ENCODE results near the gene ADIPOR1.

The ADIPOR1 gene

DNA sequence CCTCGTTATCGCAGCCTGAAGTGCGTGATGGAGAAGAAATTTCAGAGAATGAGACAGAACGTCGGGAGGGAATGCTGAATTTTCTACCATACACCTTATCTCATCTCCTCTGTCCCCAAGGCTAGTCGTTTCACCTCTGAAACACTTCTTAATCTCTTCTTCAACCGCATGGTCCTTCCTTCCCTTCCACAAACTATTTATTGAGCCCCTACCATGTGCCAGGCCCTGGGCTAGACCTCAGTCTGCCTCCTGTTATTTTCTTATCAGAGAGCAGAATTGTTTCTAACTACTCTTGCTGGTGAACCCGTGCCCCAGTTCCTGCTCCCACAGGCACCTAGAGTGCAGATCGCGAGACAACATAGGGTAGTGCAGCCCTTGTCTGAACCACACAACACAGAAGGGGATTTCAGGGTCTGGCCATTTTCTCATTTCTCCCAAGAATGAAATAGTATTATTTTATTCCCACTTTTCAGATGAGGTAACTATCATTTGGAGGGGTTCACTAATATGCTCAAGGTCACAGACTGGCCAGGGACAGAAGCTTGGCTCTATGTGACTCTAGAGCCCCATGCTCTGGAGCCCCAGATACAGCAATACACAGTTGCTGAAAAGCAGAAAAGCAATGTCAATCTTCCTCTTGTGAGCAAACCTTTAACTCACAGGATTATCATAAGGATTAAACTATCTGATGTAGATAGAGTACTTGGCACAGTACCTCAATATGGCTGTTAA lies 598 bp upstream of the ADIPOR1 start:
- Histone ChIP-seq H3K4me1 (ENCODE audit: control insufficient read depth in 2 of 2, insufficient read depth in 2 of 2, low read length in 2 of 2) (peaks cover 10 to 12% of the 10 kb centered on the region in 2 donors), H3K36me3 (ENCODE audit: control insufficient read depth in 2 of 2, insufficient read depth in 2 of 2, low read length in 2 of 2) (peaks cover 14 to 21% of the 10 kb centered on the region in 2 donors), H3K4me3 (ENCODE audit: low read length in 2 of 2) (peak overlapping the region; percentile 86 to 87), H3K9ac (ENCODE audit: low read depth in 1 of 2, low read length in 2 of 2) (peak overlapping the region; percentile 76 to 83), H3K27me3 (ENCODE audit: control insufficient read depth in 2 of 2, insufficient read depth in 2 of 2, low read length in 2 of 2) (no peaks in the 10 kb centered on the region), H3K9me3 (ENCODE audit: control insufficient read depth in 2 of 2, low read length in 2 of 2) (no peaks in the 10 kb centered on the region), H3K27ac (ENCODE audit: low read depth in 2 of 2, low read length in 2 of 2) (peak overlapping the region; percentile 75 to 90)

GRCh38 chr1:202956969-202957368 lies 1.1 kb downstream of the ADIPOR1 start:
- Histone ChIP-seq H3K4me3 (ENCODE audit: low read length in 2 of 2) (peak overlapping the region; percentile 86 to 87), H3K27me3 (ENCODE audit: control insufficient read depth in 2 of 2, insufficient read depth in 2 of 2, low read length in 2 of 2) (no peaks in the 10 kb centered on the region), H3K4me1 (ENCODE audit: control insufficient read depth in 2 of 2, insufficient read depth in 2 of 2, low read length in 2 of 2) (peaks cover 10 to 12% of the 10 kb centered on the region in 2 donors), H3K9ac (ENCODE audit: low read depth in 1 of 2, low read length in 2 of 2) (peak overlapping the region; percentile 89 to 91), H3K36me3 (ENCODE audit: control insufficient read depth in 2 of 2, insufficient read depth in 2 of 2, low read length in 2 of 2) (peaks cover 2 to 8% of the 10 kb centered on the region in 2 donors), H3K9me3 (ENCODE audit: control insufficient read depth in 2 of 2, low read length in 2 of 2) (no peaks in the 10 kb centered on the region), H3K27ac (ENCODE audit: low read depth in 2 of 2, low read length in 2 of 2) (no peak overlapping the region)

DNA sequence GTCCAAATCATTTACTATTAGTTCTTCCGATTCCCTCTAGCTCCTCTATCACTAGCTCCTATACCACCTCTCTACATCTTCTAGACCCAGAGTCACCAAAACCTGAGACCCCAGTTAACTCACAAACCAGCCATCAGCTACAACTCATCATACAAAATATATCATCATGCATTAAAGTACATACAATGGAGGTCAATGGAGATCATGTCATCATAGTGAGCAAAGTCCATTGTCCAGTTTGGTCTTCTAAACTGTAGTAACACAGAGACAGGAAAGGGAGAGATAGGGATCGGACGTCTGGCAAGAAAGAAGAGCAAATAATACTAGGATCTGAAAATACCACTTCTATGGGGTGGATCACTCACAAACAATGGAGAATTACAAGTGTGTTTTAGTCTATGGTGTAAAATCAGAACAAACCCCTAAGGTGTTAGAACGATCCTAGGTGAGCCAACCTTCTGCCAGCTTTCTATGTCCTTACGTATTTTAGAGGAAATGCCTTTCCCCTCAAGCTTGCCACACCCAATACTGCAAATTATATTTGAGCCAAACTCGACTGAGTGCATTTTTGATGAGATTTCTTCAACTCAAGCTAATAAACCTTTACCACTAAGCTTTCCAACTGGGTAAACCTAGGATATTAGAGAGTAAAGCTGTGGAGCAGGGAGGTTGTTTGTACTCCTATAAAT lies 3.9 kb downstream of the ADIPOR1 start:
- H3K4me1 ChIP-seq (ENCODE audit: control insufficient read depth in 2 of 2, insufficient read depth in 2 of 2, low read length in 2 of 2), result peaks cover 10 to 12% of the 10 kb centered on the region in 2 donors
- no peak overlapping the region for H3K27ac ChIP-seq (ENCODE audit: low read depth in 2 of 2, low read length in 2 of 2)

GRCh38 chr1:202953392-202953791 lies 4.7 kb downstream of the ADIPOR1 start:
- no peak overlapping the region for H3K9ac ChIP-seq (ENCODE audit: low read depth in 1 of 2, low read length in 2 of 2)
- no peak overlapping the region for H3K27ac ChIP-seq (ENCODE audit: low read depth in 2 of 2, low read length in 2 of 2)
- H3K36me3 ChIP-seq (ENCODE audit: control insufficient read depth in 2 of 2, insufficient read depth in 2 of 2, low read length in 2 of 2), result peaks cover 15 to 17% of the 10 kb centered on the region in 2 donors
- H3K27me3 ChIP-seq (ENCODE audit: control insufficient read depth in 2 of 2, insufficient read depth in 2 of 2, low read length in 2 of 2), result no peaks in the 10 kb centered on the region
- H3K4me1 ChIP-seq (ENCODE audit: control insufficient read depth in 2 of 2, insufficient read depth in 2 of 2, low read length in 2 of 2), result peaks cover 4 to 6% of the 10 kb centered on the region in 2 donors
- no peaks in the 10 kb centered on the region for H3K9me3 ChIP-seq (ENCODE audit: control insufficient read depth in 2 of 2, low read length in 2 of 2)
- H3K4me3 ChIP-seq (ENCODE audit: low read length in 2 of 2), result no peak overlapping the region

More for the DNA sequence above, 3.9 kb downstream of the ADIPOR1 start:
- Histone ChIP-seq H3K9ac (ENCODE audit: low read depth in 1 of 2, low read length in 2 of 2) (no peak overlapping the region), H3K9me3 (ENCODE audit: control insufficient read depth in 2 of 2, low read length in 2 of 2) (no peaks in the 10 kb centered on the region), H3K27me3 (ENCODE audit: control insufficient read depth in 2 of 2, insufficient read depth in 2 of 2, low read length in 2 of 2) (no peaks in the 10 kb centered on the region), H3K36me3 (ENCODE audit: control insufficient read depth in 2 of 2, insufficient read depth in 2 of 2, low read length in 2 of 2) (peaks cover 10 to 11% of the 10 kb centered on the region in 2 donors), H3K4me3 (ENCODE audit: low read length in 2 of 2) (peak overlapping the region in 1 of 2 donors; percentile 11)

DNA sequence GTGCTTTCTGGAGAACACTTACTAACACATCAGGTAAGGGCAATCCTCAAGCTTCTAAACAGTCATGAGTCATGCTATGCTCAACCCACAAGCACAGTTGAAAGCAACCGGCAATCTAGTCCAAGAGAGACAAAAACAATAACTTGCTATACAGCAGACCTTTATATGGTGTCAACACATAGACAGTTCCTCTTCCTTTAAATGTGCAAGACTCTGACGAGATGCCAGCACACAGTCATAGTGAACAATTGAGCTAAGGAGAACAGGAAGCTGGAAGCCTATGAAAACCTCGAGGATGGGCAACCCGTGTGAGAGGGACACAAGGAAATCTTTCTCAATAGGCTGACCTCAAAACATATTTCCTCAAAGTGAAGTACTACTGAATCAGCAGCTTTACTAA lies 5.3 kb downstream of the ADIPOR1 start:
- Histone ChIP-seq H3K9me3 (ENCODE audit: control insufficient read depth in 2 of 2, low read length in 2 of 2) (no peaks in the 10 kb centered on the region), H3K4me3 (ENCODE audit: low read length in 2 of 2) (no peak overlapping the region), H3K9ac (ENCODE audit: low read depth in 1 of 2, low read length in 2 of 2) (no peak overlapping the region), H3K27ac (ENCODE audit: low read depth in 2 of 2, low read length in 2 of 2) (peak overlapping the region; percentile 29 to 49), H3K36me3 (ENCODE audit: control insufficient read depth in 2 of 2, insufficient read depth in 2 of 2, low read length in 2 of 2) (peaks cover 20 to 22% of the 10 kb centered on the region in 2 donors), H3K4me1 (ENCODE audit: control insufficient read depth in 2 of 2, insufficient read depth in 2 of 2, low read length in 2 of 2) (peaks cover 3 to 6% of the 10 kb centered on the region in 2 donors), H3K27me3 (ENCODE audit: control insufficient read depth in 2 of 2, insufficient read depth in 2 of 2, low read length in 2 of 2) (no peaks in the 10 kb centered on the region)

GRCh38 chr1:202952099-202952498 lies 6.0 kb downstream of the ADIPOR1 start:
- no peaks in the 10 kb centered on the region for H3K9me3 ChIP-seq (ENCODE audit: control insufficient read depth in 2 of 2, low read length in 2 of 2)
- no peaks in the 10 kb centered on the region for H3K27me3 ChIP-seq (ENCODE audit: control insufficient read depth in 2 of 2, insufficient read depth in 2 of 2, low read length in 2 of 2)
- peaks cover 25 to 27% of the 10 kb centered on the region in 2 donors for H3K36me3 ChIP-seq (ENCODE audit: control insufficient read depth in 2 of 2, insufficient read depth in 2 of 2, low read length in 2 of 2)
- no peak overlapping the region for H3K9ac ChIP-seq (ENCODE audit: low read depth in 1 of 2, low read length in 2 of 2)
- no peak overlapping the region for H3K4me3 ChIP-seq (ENCODE audit: low read length in 2 of 2)
- peaks cover 2 to 4% of the 10 kb centered on the region in 2 donors for H3K4me1 ChIP-seq (ENCODE audit: control insufficient read depth in 2 of 2, insufficient read depth in 2 of 2, low read length in 2 of 2)
- H3K27ac ChIP-seq (ENCODE audit: low read depth in 2 of 2, low read length in 2 of 2), result peak overlapping the region; percentile 29 to 49

- no peaks in the 10 kb centered on the region for H3K27me3 ChIP-seq (ENCODE audit: control insufficient read depth in 2 of 2, insufficient read depth in 2 of 2, low read length in 2 of 2)
- H3K9ac ChIP-seq (ENCODE audit: low read depth in 1 of 2, low read length in 2 of 2), result no peak overlapping the region
- peaks cover 26 to 30% of the 10 kb centered on the region in 2 donors for H3K36me3 ChIP-seq (ENCODE audit: control insufficient read depth in 2 of 2, insufficient read depth in 2 of 2, low read length in 2 of 2)
- H3K4me3 ChIP-seq (ENCODE audit: low read length in 2 of 2), result no peak overlapping the region
- H3K9me3 ChIP-seq (ENCODE audit: control insufficient read depth in 2 of 2, low read length in 2 of 2), result no peaks in the 10 kb centered on the region
- H3K27ac ChIP-seq (ENCODE audit: low read depth in 2 of 2, low read length in 2 of 2), result no peak overlapping the region
- H3K4me1 ChIP-seq (ENCODE audit: control insufficient read depth in 2 of 2, insufficient read depth in 2 of 2, low read length in 2 of 2), result no peaks in the 10 kb centered on the region
These were observed 6.7 kb downstream of the ADIPOR1 start for GRCh38 chr1:202951437-202951836.

DNA sequence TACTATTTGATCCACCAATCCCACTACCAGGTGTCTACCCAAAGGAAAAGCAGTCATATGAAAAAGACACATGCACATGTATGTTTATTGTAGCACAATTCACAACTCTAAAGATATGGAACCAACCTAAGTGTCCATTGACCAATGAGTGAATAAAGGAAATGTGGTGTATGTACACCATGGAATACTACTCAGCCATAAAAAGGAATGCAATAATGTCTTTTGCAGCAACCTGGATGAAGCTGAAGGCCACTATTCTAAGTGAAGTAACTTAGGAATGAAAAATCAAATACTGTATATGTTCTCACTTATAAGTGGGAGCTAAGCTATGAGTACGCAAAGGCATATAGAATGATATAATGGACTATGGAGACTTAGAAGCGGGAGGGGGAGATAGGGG lies 12.6 kb downstream of the ADIPOR1 start:
- Histone ChIP-seq H3K9ac (ENCODE audit: low read depth in 1 of 2, low read length in 2 of 2) (no peak overlapping the region), H3K27ac (ENCODE audit: low read depth in 2 of 2, low read length in 2 of 2) (no peak overlapping the region), H3K36me3 (ENCODE audit: control insufficient read depth in 2 of 2, insufficient read depth in 2 of 2, low read length in 2 of 2) (peaks cover 72 to 78% of the 10 kb centered on the region in 2 donors), H3K4me3 (ENCODE audit: low read length in 2 of 2) (no peak overlapping the region), H3K4me1 (ENCODE audit: control insufficient read depth in 2 of 2, insufficient read depth in 2 of 2, low read length in 2 of 2) (no peaks in the 10 kb centered on the region), H3K27me3 (ENCODE audit: control insufficient read depth in 2 of 2, insufficient read depth in 2 of 2, low read length in 2 of 2) (no peaks in the 10 kb centered on the region), H3K9me3 (ENCODE audit: control insufficient read depth in 2 of 2, low read length in 2 of 2) (no peaks in the 10 kb centered on the region)

DNA sequence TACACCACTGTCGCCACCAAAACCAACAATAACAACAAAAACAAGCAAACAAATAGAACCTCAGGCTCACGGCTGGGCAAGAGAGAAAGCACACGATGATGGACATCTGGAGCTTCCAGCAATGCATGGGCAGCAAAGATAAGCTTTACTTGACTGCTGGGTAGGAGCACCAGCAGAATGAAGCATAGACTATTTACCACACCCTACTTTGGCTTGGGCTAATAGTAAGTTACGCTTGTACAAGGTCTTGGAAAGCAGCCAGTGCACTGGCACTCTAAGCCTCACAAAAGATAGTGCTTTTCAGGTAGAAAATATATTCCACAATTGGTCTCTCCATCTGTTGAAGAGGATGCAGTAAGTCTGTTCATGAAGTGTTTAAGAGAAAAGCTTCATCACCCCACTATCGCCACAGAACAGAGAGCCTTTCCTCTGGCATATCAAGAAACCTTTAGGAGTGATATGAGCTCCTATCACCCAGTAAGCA lies 13.6 kb downstream of the ADIPOR1 start:
- Histone ChIP-seq H3K9ac (ENCODE audit: low read depth in 1 of 2, low read length in 2 of 2) (no peak overlapping the region), H3K4me3 (ENCODE audit: low read length in 2 of 2) (no peak overlapping the region), H3K9me3 (ENCODE audit: control insufficient read depth in 2 of 2, low read length in 2 of 2) (no peaks in the 10 kb centered on the region), H3K4me1 (ENCODE audit: control insufficient read depth in 2 of 2, insufficient read depth in 2 of 2, low read length in 2 of 2) (no peaks in the 10 kb centered on the region), H3K36me3 (ENCODE audit: control insufficient read depth in 2 of 2, insufficient read depth in 2 of 2, low read length in 2 of 2) (peaks cover 67 to 72% of the 10 kb centered on the region in 2 donors), H3K27me3 (ENCODE audit: control insufficient read depth in 2 of 2, insufficient read depth in 2 of 2, low read length in 2 of 2) (no peaks in the 10 kb centered on the region), H3K27ac (ENCODE audit: low read depth in 2 of 2, low read length in 2 of 2) (no peak overlapping the region)

- Histone ChIP-seq H3K36me3 (ENCODE audit: control insufficient read depth in 2 of 2, insufficient read depth in 2 of 2, low read length in 2 of 2) (peaks cover 53 to 55% of the 10 kb centered on the region in 2 donors), H3K27ac (ENCODE audit: low read depth in 2 of 2, low read length in 2 of 2) (no peak overlapping the region), H3K27me3 (ENCODE audit: control insufficient read depth in 2 of 2, insufficient read depth in 2 of 2, low read length in 2 of 2) (no peaks in the 10 kb centered on the region), H3K9ac (ENCODE audit: low read depth in 1 of 2, low read length in 2 of 2) (no peak overlapping the region), H3K4me3 (ENCODE audit: low read length in 2 of 2) (no peak overlapping the region), H3K9me3 (ENCODE audit: control insufficient read depth in 2 of 2, low read length in 2 of 2) (no peaks in the 10 kb centered on the region), H3K4me1 (ENCODE audit: control insufficient read depth in 2 of 2, insufficient read depth in 2 of 2, low read length in 2 of 2) (no peaks in the 10 kb centered on the region)
These were observed 15.7 kb downstream of the ADIPOR1 start for GRCh38 chr1:202942426-202942825.
